HG02938 (cell line): ENCODE data around the gene HLF.

Source experiments
- ATAC-seq: cut with Tn5 transposase; IDR thresholded peaks from one replicate; pipeline ENCODE4 v1.9.1; 2021; ENCODE audit warnings: mild to moderate bottlenecking, moderate library complexity; ENCODE audit not compliant: unreplicated experiment

Gene HLF, protein sequence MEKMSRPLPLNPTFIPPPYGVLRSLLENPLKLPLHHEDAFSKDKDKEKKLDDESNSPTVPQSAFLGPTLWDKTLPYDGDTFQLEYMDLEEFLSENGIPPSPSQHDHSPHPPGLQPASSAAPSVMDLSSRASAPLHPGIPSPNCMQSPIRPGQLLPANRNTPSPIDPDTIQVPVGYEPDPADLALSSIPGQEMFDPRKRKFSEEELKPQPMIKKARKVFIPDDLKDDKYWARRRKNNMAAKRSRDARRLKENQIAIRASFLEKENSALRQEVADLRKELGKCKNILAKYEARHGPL

DNA sequence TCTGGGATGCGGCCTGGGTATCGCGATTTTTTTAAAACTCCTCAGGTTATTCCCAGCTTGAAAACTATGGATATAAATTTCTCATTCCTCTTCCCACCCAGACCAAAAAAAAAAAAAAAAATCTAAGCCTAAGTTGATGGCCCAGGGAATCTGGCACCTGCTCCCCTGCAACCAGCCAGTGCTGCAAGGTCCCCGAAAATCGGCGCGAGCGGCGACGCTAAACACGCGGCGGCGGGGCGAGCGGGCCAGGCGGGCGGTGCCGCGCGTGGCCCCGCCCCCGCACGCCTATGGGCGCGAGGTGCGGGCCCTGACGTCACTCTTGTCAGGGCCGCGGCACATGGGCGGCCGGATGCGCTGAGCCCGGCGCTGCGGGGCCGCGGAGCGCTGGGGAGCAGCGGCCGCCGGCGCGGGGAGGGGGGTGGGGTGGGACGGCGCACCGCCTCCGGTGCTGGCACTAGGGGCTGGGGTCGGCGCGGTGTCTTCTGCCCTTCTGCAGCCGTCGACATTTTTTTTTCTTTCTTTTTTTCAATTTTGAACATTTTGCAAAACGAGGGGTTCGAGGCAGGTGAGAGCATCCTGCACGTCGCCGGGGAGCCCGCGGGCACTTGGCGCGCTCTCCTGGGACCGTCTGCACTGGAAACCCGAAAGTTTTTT, at the start of gene HLF:
HLF (plus strand) TSS at position 316 of the 654 bp plus-strand sequence. CDS start 525 bp downstream, outside the sequence.
- ATAC-seq: peak; percentile 77

DNA sequence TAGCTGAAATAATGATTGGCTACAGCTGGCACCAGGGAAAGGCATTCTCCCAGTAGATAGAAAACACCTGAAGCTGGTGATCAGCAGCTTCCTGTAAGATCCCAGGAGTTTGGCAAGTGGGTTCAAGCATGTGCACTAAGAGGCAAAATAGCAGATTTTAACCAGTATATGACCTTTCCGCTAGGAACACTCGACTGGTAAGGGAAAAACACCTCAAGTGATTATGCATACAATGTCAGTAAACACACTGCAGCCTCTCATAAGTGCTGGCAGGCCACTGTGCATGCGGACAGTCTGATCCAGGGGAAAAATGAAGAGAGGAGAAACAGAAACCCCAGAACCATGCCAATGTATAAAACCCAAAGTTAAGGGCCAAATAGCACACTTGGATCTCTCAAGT, 49.0 kb upstream of the HLF start:
- ATAC-seq: no peak

DNA sequence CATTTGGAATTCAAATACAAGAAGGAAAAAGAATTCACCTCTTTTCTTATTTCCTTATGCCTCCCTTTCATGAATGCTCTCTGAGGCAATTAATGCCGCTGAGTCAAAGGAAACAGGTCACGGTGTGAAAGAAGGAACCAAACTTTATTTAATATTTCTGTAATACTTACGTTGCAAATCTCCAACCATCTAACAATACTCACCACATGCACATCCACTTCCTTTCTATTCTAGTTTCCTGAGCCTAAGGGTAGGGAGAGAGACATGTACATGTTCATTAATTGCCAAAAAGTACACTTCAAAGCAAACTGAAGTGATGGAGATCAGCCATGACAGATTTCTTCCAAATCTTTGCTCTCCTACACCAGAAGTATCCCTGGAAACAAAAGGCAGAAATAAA, 47.9 kb upstream of the HLF start:
- ATAC-seq: no peak

DNA sequence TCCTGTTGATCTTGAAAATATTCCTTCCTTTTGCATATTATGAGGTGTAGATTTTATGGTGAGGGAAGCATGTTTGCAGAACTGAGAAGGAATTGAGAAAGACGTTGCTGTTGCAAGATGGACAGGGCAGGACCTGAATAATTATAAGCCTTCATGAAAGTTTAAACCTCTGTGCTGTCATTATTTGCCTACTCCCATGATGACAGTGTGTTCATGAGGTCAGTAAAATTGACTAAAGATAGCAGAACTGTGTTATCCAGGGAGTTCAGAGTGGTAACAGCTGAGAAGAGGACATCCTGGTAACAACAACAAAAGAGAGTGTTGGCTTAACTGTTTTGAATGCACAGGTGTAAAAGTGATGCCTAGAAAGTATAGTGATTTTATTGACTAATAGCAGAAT, 45.3 kb upstream of the HLF start:
- ATAC-seq: no peak

DNA sequence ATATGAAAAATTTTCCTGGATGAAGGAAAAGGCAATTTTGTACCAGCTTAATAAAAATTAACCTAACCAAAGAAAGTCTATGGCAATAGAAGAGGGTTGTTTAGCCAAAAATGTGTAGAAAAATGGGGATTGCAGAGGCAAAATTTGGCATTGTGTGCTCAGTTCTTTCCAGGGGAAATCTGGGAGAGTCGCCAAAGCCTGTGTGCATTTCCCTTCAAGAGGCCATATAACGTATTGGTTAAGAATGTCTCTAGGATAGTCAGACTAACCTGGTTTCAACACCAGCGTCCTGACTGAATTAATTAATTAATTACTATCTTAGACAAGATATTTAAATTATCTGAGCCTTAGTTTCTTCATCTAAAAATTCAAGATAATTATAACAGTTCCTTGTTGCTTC, 44.8 kb upstream of the HLF start:
- no peak for ATAC-seq

DNA sequence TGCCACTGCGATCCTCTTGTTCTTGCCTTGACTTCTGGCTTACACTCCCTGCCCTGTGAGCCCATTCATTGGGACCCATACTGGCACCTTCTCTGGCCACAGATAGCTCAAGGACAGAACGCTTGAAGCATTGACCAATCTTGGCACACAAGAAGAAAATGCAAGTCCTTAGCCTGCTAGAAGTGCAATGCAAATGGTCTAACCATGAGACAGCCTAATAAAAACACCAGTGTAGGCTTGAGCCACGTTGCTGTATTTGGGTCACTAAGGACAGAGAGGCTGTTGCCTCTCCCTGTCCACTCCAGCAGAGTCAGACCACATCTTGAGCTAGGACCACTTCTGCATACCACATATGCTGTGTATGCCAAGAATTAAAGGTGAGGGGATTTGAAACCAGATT, 41.2 kb upstream of the HLF start:
- ATAC-seq: no peak

DNA sequence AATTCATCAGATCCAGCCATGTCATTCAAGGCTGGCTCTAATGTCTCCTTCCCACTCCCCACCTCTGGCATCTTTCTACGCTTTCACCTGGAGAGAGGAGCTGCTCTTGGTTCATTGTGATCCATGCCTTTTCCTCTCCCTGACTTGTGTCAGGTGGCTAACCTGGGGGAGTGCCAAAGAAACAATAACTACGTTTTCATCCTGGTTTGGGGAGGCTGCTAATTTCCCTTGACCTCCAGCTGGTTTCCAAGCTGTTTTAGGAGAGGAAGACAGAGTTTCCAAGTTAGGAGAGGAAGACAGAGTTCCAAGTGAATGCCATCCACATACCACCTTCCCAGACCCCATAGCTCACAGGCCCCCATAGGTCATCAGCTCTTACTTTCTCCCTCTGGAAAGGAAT, 40.0 kb upstream of the HLF start:
- ATAC-seq: no peak

DNA sequence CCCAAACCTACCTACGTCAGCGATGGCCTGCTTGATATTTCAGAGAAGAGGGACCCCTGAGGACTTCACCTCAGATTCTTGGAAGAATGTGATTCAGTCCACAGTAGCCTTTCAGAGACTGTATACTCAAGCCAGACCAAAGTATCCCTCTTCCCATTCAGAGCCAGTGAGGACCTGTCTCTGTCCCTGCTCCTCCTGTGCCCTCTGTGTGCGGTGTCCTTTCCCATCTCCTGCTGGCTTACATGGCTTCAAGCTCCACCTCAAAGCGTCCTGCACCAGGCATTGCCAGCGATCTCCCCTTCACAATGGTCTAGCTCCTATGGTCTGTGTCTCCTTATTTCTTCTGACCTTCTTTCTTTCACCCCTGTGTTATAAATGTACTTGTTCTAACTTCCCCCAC, 39.5 kb upstream of the HLF start:
- no peak for ATAC-seq

DNA sequence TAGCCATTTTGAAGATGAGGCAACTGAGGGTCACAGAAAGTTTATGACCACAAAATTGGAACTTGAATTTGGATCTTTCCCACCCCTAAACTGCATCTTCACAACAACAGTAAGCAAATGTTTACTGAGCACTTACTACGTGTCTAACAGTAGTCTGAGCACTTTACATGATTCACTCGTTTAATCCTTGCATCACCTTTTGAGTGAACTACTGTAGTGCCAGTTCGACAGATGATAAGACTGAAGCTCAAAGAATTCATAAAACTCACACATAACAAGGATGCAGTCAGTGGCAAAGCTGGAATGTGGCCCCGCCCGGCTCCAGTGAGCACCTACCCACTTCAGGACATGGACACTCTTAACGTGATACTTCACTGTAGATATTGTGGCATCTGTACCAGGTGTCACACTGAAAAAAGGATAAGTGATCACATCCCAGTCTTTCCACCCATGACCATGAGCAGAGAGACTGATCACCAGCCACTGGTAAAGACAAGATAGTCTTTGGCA, 36.0 kb upstream of the HLF start:
- ATAC-seq: no peak

DNA sequence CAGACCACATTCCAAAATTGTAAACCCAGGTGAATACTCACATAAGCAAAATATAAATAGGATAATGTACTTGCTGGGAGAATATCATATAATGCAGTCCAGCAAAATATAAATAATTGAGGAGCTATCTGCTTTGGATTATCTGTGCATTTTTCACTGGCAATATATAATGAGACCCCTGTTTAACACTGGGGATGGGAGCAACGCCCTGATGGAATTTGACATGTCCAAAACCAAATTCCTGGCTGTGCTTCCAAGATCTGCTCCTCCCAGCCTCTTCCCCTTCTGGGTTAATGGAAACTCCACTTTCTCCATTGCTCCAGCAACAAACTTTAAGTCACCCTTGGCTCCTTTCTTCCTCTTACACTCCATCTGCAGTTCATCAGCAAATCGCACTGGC, 35.5 kb upstream of the HLF start:
- no peak for ATAC-seq

DNA sequence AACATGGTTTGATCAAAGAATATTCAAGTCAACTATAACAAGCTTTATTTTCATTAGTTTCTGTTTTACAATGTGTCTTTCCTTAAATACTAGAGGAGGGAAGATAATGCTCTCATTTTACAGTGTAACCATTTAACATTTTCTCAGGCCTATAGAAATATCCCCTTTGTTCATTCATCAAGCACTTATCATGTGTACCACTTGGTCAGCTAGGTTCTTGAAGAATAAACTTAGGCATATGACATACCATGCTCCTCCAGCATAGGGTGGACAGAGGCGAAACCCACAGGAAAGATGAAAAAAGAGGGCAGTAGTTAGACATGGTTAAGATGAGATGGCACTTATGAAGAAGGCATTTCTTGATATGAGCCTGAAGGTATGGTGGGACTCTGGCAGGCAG, 34.0 kb upstream of the HLF start:
- ATAC-seq: no peak

DNA sequence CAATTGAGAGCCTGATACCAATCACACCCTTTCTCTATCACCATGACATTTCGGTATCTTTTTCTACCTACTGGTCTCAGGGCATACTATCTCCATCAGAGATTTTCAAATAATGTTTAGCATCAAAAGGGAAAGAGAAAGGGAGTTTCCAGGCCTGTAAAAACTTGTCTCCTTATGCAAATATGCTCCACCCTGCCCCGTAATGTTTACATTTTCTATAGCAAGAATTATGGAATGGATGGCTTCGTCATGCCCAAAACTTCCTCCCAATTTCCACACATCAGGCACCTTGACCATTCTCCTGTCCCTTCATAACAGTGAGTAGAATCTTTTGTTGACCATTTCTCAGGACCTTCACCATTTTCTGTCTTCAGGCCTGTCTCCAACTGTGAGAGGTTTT, 30.9 kb upstream of the HLF start:
- no peak for ATAC-seq

DNA sequence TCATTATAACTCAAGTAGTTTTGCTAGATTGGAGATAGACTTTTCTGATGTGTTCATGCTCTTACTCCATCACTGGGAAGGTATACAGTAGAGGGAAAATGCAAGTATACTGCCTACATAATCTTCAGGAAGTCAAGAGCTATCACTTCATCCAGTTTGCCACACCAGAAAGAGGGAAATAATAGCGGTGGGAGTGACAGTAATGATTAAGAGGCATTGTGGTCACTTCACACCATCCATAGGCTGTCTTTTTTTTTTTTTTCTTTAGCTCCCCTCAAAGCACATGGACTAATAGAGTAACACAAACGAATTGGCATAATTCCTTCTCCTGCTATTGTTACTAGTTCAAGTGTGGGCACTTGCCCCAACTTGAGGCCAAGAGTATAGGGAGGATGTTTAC, 28.4 kb upstream of the HLF start:
- no peak for ATAC-seq

DNA sequence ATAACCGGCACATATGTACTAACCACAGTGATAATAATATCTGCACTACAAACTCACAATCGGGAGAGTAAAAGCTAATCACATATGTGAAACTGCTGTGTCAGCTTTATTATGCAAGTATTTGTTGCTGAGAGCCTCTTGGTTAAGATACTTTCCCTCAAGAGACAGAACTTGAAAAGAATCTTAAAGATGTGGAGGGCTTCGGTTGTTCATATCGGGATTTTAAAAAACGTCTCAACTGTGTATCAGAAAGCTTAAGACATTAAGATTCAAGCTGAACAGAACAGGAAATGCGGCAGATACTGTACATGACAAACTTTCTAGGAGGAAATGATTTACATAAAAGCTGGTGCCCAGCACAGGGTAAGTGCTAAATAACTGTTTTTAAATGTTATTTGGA, 27.5 kb upstream of the HLF start:
- no peak for ATAC-seq

DNA sequence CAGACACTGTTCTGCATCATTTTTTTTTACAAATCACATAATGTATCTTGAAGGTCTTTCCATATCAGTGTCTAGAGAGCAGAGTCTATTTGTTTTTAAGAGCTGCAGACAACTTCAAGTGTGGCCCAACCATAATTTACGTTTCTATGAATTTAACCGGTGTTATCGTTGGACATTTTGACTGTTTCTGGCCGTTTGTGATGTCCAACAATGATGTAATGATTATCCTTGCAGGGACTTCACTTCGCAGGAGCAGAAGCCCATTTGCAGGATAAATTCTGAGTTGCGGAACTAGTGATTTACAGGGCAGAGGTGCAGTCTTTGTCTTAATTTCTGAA, 26.9 kb upstream of the HLF start:
- peak; percentile 5 for ATAC-seq

DNA sequence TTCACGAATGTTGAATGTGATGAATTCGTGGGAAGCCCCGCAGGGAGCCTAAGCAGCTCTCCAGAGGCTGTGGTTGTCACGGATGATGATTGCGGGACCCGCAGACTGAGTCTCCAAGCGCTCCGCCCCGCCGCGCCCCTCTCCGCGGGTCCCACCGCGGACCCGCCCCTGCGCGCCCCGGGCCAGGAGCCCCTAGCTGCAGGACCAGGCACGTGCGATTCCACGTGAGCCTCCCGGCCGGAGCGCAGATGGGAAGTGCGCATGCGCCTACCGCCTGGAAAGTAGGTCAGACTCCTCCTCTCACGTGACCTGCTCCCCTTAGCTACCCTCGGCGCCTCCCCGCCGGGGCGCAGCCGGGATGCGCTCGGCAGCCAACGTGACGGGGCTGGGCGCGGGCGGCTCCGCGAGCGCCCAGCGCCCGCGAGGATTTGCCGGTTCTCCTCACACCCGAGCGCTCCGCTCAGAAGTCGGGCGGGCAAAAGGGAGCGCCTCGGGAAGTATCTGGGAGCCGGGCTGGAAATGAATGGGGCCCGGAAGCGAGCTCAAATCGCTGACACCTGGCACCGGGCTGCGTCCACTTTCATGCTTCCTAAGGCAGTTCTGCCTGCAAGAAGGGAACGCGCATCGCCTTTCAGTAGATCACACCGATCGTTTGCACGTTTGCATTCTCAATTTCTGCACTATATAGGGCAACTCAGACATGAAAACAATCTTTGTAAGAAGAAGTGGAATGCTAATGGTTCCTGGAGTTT, 26.4 kb upstream of the HLF start:
- peak; percentile 85 for ATAC-seq

DNA sequence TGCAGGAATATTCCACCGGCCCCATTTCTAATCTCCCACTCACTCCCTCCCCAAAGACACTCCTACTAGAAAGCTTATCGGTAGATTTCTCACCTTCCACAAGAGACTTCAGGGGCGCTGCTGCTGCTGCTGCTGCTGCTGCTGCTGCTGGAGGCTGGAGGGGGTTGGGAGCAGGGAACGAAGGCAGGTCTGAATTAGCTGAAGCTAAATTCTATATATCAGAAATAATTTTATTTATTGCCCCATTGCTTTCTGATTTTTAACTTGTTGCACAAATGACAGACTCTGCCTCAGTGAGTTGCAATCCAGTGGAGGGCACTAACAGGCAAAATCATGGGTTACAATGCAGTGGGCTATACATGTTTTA, 25.8 kb upstream of the HLF start:
- ATAC-seq: peak; percentile 25

DNA sequence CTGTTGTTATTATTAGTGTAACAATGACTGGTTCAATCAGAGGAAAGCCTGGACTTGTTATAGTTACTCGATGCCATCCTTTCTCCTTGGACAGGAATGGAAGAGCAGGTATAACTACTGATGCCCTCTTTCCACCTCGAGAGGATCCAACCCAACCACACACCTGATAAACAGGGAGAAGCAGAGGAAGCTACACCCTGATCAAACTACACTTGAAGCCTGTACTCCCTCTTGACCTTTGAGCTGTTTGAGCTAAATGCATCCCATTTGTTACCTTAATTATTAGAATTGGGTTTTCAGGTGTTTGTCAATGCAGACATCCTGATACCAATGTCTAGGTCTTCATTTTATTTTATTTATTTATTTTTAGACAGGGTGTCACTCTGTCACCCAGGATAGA, 23.7 kb upstream of the HLF start:
- ATAC-seq: no peak

DNA sequence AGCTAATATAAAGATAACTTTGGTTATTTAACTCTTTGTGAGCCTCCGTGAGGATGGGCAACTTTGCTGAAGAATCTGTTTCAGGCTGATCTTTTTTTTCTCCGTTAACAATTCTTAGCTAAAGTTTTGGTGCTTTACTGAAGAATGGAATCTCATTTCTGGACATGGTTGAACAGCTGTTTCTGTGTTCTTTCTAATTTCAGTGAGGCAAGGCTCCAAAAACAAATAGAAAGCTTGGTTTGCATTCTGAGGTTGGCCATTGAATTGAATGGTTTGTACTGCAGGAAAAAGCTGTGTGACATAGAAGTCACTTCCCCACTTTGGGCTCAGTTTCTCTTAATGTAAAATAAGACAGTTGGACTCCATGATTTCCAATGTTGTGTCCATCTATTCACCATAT, 22.3 kb upstream of the HLF start:
- ATAC-seq: no peak

DNA sequence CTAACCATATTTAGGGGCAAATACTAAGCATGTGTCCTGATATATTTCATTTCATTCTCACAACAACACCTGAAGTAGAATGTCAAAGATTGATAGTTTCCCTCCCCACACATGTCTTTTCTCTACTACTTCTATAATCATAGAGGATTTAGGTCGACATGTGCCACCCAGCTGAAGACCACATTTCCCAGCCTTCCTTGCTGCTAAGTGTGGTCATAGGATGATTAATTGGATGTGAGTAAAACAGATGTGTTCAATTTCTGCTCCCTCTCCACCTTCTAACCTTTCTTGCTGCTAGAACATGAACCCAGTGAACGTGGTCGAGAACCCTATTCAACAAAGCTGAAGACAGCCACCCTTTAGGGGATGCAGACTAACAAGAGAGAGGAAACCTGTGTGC, 18.8 kb upstream of the HLF start:
- no peak for ATAC-seq

DNA sequence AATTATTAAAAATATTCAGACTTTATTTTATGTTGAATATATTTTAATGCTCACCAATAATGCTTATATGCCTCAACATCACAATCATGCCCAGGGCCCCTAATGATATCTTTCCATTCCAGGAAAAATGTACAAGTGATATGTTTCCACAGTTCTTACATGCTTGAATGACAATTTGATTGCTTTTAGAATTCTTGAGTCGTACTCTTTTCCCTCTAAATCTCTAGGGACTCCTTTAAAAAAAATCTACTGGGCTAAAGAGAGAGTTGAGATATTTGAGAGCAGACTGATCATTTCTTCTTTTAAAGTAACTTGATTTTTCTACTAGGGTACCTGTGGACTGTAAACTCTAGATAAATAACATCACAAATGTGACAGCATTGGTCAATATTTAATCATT, 18.2 kb upstream of the HLF start:
- ATAC-seq: no peak

DNA sequence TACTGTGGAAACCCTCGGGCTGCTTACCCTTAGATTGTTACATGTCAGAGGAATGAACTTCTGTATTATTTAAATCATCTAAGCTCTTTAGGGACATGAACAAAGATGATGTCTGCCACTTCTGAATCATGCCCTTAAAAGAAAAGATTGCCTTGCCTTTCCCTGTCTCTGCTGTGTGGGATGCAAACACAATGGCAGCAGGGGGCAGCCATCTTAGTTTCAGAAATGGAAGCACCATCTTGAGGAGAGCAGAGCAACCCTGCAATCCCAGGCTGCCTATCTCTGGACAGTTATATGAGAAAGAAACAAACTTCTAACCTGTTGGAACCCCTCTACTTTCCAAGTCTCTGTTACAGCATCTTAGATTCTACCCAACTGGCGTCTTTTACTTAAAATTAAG, 16.7 kb upstream of the HLF start:
- no peak for ATAC-seq
